GM18520 (cell line): ENCODE results near the gene TSPAN19.
A peak's percentile ranks its signal among the peaks of the same experiment; 100 is the strongest.
"Not testable (repeated sequence)": the region's sequence is repeated elsewhere in the genome, so short reads cannot be mapped to it uniquely, and the experiment has no call there.

Experiments
- ATAC-seq: cut with Tn5 transposase; IDR thresholded peaks from one replicate; pipeline ENCODE4 v1.9.1; 2021; ENCODE audit not compliant: unreplicated experiment

The TSPAN19 gene

DNA sequence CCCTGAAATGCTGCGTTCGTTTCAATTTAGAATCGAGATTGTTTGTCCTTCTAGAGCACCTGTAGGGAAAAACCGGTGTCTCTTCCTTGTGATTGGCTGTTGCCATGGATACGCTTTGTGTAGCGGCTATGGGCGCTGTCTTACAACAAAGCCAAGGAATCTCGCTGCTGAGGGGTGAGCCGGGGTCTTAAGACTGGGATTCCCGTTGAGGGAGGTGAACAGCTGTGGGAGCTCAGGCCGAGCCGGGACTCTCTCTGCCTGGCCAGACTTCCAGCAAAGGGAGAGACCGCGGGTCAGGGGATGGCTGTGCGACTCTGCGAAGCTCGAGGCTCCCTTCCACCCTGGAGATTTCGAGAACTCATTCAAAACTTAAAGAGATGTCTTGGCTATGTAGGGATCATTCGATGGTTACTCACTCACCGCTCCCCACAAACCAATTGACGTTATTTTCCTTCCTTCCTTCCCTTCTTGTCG is at the start of gene TSPAN19, which contains the start of gene LRRIQ1:
Gene TSPAN19 (minus strand): TSS at position 44 of the 474 bp plus-strand sequence. CDS start 6,331 bp downstream, outside the sequence.
Gene LRRIQ1 (plus strand): TSS at position 118 of the 474 bp plus-strand sequence. CDS start 1,826 bp downstream, outside the sequence.
- peak; percentile 98 for ATAC-seq

DNA sequence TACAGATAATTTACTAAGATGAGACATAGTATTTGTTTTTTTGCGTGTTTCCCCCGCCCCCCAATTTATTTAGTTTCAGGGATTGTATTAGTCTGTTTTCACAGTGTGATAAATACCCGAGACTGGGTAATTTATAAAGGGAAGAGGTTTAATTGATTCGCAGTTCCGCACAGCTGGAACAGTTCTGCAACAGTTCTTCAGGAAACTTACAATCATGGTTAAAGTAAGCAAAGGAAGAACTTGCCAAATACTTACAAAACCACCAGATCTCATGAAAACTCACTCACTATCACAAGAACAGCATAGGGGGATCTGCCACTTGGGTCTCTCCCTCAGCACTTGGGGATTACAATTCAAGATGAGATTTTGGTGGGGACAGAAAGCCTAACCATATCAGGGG is 49.0 kb upstream of the TSPAN19 start:
- ATAC-seq = no peak

DNA sequence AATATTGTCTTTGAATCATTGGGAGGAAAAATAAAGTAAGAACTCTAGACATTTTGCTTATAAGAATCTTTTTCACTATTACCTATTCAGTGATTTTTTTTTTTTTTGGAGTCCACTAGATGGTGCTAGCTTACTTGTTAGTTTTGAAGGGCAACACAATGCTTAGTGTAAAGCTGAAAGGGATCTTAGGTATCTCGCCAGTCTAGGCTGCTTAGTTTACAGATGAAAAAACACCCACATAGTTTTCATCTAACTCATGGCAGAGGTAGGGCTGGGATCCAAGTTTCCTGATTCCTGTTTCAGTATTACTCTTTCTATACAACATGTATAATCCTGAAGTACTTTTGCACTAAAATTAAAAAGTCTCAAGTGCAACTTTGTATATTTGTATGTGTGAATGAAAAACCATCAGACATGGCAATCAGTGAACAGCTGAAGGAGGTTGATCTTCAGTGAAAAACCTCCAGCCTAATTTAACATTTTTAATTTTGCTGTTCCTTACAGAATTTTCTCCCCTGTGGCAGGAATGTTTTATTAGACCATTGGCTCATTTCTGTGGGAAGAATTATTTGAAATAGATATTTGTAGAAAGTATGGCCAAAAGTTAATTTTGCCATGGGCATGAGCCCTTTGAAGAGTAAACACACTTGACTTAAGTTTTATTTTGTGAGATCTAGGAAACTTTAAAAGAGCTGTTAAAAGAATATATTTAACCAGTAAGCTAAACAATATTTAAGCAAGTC is 40.8 kb upstream of the TSPAN19 start:
- no peak for ATAC-seq

DNA sequence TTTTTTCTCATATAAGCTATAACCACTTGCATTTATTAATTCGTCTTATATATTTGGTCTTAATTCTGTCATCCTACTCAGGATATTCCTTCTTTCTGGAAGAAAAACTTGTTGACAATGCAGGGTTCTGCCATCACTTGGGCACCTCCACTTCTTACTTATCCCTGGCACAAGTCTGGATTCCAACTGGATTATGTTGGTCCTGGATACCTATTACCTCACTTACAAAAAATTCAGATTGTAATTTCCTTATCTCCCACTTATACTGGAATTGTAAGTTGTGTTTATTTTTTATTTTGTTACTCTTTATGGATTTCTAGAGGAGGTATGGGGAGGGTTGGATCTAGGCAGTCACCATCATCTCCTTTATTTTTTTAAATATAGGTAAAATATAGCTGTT is 36.7 kb upstream of the TSPAN19 start:
- ATAC-seq = no peak

DNA sequence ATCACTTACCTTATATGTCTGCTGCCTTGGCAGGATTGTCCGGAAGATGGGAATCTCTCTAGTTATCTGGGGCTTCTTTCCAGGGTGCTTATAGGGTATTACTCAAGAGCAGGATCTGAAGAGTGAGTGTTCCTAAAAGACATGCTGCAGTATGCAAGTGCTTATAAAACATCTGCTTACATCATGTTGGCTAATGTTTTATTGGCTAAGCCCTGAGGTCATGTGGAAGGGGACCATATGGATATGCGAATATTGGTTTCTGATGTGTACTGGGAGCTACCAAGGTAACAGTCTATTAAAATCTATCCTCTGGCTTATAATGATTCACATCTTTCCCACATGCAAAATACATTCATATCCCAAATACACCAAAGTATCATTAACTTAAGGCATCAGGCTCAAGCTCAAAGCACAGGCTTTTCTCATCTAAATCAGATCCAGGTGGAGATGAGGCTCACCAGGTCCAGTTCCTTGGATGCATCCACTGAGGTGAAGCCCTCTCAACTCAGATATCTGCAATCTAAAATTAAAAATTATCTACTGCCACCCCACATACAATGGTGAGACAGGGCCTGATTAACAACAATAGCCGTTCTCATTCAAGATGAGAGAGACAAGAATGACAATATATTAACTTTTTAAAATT is 29.9 kb upstream of the TSPAN19 start:
- ATAC-seq = no peak

DNA sequence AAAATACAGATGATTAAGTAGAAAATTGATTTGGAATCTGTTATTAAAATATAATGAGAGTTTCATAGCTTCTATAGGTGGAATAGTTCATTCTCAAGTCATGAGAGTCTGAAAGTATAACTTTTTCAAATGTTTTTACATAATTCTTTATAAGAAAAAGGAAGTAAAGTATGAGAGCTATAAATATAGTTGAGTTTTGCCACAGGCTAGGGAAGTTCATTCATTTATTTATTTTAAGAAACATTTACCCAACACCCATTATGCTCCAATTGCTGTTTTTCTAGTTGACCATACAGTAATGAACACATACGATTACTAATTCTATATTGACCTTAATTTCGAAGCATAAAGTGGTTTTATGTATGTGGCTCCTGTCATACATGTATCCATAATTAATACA is 24.8 kb upstream of the TSPAN19 start:
- no peak for ATAC-seq

DNA sequence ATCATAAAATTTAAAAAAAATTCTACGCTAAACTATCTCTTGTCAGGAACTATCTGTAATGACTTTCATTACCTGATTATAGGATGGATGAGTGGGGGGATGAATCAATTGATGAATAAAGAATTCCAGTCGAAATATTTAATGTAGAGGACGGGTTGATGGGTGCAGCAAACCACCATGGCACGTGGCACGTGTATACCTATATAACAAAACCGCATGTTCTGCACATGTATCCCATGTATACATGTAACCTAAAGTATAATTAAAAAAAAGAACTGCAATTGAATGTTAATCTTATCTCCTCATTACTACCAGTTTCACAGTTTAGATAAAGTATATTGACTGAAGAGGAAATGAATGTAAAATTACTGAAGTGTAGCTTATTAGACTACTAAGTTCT is 23.5 kb upstream of the TSPAN19 start:
- ATAC-seq = no peak

DNA sequence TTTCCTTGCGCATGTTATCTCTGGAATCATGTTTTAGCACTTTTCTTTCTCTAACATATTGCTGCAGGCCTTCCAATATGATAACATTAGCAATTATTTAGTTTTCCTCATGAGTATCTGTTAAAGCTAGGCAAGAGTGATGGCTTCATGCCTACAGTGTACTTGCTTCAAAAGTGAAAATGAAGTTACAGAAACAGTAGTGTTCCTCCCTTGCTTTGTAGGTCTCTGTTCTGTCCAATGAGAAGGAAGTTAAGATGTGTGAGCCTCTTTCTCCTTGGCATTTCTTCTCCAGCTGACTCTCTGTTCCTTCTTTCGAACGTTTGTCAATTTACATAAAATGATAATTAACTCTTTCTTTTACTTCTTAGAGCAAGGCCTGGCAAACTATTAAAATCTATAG is 22.3 kb upstream of the TSPAN19 start:
- peak; percentile 35 for ATAC-seq

DNA sequence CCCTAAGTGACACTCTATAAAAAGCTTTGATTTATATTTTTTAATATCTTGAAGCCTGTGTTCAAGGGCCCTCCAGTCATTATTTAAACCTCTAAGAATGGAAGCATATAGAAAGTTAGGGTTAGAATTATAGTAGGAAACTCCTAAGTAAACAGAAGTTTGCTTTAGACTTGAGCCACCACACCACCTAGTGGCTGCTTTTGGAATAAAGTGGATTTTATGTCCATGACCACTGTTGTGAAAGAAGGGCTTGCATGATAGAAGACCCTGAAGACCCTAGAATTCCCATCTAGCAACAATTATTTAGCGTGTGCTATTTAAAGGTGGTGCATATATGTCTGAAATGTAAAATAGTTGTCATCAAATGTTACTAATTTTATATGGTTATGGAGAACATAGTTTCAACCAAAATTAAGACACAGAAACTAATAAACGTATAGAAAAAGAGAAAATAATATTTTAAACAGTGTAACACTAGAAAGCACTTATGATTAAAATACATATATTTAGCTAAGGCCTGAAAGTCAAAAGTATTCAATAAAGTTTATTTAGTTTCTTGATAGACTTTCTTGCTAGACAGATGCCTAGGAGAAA is 21.4 kb upstream of the TSPAN19 start:
- peak; percentile 53 for ATAC-seq

DNA sequence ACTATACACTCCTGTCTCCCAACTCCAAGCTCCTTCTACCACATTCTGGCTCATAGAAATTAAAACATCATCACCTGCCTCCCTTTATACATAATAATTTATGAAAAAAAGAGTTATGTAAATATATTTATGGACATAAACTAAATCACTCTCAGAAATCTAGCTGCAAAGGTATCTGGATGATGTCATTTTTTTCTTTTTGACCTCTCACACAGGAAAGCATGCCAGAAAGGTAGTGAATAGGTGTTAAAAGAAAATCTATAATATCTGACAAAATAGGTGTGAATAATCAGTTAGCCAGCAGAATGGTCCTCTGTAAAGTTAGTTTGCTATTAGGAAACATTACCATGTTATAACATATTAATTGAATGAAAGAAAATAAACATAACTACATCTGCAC is 7.8 kb upstream of the TSPAN19 start:
- ATAC-seq = no peak

DNA sequence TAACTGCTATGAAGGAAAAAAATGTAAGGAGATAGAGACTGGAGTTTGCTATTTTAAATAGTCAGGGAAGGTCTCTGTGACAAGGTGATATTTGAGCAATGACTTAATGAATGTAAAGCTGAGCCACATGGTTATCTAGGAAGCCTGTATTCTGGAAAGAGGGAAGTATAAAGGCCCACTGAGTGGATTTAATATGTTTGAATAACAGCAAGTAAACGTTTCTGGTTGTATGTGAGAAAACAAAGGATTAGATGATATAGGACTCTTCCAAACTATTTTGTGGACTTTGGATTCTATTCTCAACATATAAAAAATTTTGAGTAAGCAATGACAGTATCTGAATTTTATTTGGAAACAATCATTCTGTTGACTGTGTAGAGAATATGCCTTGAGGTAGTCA is 5.3 kb upstream of the TSPAN19 start:
- no peak for ATAC-seq

DNA sequence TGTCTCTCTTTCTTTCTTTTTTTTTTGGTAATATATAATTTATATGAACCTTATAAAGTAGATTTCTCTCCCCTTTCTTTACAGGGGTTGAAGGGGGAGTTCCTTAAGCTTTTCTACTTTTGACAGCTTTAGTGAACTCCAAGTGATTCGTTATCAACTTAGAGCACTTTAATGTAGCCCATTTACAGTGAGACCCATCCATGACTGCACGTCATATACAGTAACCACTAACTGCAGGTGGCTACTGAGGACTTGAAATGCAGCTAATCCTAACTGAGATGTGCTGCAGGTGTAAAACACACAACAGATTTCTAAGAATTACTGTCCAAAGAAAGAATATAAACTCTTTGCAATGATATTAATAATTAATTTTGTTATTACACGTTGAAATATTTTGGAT is 656 bp upstream of the TSPAN19 start:
- no peak for ATAC-seq

DNA sequence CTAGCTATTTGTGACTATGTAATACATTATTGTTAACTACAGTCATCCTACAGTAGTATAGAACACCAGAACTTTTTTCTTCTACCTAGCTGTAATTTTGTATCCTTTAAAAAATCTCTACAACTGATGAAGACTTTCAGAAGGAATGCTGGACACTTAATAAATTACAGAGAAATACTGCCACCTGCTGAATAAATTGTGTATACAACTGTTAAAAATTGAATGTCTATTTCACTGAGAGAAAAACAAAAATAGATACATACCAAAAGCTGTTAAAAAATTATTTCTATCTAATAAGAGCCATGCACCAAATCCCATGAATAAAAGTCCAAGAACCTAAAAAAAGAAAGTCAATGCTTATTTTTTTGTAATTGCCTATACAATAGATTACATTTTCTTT is 6.6 kb downstream of the TSPAN19 start:
- ATAC-seq = no peak

DNA sequence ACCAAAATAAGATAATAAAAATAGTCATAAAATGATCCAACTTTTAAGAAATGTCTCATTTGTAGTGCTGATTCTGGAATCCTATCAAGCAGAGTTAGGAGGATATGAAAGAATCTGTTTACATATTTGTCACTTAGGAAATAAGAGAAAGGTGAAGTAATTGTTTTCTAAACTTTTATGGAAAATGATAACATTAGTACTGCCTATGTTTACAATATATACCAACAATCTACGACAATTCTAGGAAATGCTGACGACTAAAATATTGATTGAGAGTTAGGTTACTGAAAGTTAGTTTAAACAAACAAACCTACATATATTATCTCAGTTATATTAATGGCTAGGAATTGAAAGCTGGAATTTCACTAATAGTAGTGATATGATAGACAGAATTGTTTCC is 18.0 kb downstream of the TSPAN19 start:
- ATAC-seq = no peak

DNA sequence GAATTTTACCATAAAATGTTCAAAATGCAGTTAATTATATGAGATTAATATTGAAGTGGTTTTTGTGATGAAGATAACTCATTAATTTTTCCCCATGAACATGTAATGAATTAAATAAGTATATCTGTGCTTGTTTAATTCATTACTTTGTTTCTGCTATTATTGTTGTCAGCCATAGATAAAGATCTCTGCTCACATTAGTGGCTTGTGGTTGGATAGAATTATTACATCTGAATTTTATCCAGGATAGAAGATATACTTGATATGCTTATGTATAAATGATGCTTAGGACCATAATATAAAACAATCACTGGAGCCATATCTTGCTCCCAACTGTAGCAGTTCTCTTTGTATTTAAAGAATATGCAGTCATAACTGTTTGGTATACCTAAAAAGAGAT is 18.5 kb downstream of the TSPAN19 start:
- ATAC-seq = no peak

DNA sequence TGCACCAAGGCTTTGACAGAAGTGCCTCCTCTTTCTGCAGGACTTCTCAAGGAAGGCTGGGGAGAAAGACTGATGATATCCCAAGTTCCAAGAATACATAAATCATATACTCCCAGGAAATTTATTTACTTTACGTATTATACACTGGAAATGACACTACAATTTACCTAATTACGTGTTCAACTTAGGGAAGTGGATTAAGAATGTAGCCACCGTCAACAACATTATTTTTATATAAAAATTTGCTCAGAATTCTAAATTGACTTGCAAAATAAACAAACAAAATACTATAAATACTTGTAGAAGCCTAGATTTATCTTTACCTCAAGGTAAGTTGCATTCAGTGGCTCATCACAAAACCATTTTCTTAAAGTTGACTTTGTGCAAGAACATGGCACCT is 18.9 kb downstream of the TSPAN19 start:
- ATAC-seq = no peak

DNA sequence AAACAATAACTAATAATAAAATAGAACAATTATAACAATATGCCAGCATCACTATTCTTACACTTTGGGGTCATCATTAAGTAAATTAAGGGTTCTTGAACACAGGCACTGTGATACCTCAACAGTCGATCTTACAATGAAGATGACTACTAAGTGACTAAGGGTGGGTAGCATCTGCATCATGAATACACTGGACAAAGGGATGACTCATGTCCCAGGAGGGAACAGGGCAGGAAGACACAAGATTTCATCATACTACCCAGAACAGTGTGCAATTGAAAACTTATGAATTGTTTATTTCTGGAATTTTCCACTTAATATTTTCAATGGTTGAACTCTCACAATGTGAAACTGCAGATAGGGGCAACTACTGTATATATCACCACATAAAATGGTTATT is 19.7 kb downstream of the TSPAN19 start:
- no peak for ATAC-seq

DNA sequence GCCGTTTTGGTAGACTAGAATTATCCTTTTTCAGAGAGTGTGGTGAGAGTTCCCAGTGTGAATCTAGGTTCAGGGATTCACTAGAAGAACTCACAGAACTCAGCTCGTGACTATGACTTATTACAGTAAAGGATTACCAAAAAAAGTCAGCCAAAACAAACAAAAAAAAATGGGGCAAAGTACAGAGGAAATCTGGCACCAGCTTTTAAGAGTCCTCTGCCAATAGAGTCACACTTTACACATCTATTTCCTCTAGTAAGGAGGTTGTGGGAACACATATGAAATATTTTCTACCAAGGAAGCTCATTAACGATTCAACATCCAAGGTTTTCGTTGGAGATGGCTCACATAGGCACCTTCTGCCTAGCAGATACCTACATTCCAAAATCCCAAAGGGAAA is 28.2 kb downstream of the TSPAN19 start:
- ATAC-seq = no peak

DNA sequence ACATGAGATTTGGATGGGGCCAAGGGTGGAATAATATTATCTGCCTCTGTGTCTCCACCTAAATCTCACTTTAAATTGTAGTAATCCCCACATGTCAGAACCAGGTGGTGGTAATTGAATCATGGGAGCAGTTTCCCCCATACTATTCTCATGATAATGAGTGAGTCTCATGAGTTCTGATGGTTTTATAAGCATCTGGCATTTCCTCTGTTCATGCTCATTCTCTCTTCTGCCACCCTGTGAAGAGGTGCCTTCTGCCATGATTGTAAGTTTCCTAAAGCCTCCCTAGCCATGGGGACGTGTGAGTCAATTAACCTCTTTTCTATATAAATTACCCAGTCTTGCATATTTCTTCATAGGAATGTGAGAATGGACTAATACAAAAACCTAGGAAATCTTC is 29.9 kb downstream of the TSPAN19 start:
- no peak for ATAC-seq

DNA sequence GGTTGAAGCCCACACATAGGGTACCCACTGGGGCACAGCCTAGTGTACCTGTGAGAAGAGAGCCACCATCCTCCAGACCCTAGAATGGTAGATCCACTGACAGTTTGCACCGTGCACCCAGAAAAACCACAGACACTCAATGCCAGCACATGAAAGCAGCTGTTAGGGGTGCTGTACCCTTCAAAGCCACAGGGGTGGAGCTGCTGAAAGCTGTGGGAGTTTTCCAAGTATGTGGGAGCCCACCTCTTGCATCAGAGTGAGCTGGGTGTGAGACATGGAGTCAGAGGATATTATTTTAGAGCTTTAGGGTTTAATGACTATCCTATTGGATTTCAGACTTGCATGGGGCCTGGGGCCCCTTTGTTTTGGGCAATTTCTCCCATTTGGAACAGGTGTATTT is 30.5 kb downstream of the TSPAN19 start:
- no peak for ATAC-seq

DNA sequence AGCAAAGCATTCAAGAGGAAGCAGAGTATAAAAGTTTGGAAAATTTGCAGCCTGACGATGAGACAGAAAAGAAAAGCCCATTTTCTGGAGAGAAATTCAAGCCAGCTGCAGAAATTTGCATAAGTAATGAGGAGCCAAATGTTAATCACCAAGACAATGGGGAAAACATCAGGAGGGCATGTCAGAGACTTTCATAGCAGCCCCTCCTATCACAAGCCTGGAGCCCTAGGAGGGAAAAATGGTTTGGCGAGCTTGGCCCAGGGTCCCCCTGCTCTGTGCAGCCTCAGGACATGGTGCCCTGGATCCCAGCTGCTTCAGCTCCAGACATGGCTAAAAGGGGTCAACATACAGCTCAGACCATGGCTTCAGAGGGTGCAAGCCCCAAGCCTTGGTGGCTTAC is 31.0 kb downstream of the TSPAN19 start:
- not testable (repeated sequence) for ATAC-seq

DNA sequence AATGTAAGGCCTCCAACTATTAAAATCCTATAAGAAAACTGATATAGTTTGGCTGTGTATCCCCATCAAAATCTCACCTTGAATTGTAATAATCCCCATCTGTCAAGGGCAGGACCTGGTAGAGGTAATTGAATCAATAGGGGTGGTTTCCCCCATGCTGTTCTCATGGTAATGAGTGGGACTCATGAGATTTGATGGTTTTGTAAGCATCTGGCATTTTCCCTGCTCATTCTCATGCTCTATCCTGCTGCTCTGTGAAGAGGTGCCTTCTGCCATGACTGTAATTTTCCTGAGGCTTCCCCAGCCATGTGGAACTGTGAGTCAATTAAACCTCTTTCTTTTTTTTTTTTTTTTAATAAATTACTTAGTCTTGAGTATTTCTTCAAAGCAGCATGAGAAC is 31.9 kb downstream of the TSPAN19 start:
- ATAC-seq = no peak
